Adipocyte (in vitro differentiated cells): ENCODE measurements around the gene INS.

Experiments
- DNase-seq: peaks from one replicate; pipeline ENCODE4 v3.0.0-alpha.2; 2015; ENCODE audit warnings: low read depth
- H3K27me3 ChIP-seq: replicated peaks from 2 replicates; pipeline ENCODE4 v1.7.0; 2013; ENCODE audit warnings: mild to moderate bottlenecking, low read length, moderate library complexity; ENCODE audit not compliant: control insufficient read depth, insufficient read depth
- H3K36me3 ChIP-seq: 2 replicates; pipeline ENCODE4 v1.7.0; 2013; ENCODE audit warnings: low read length, mild to moderate bottlenecking, moderate library complexity; ENCODE audit not compliant: control insufficient read depth, insufficient read depth, severe bottlenecking
- H3K4me1 ChIP-seq: 2 replicates; pipeline ENCODE4 v1.7.0; 2013; ENCODE audit warnings: mild to moderate bottlenecking, low read length, moderate library complexity; ENCODE audit not compliant: control insufficient read depth, insufficient read depth
- H3K4me3 ChIP-seq: 2 replicates; pipeline ENCODE4 v1.7.0; 2013; ENCODE audit warnings: mild to moderate bottlenecking, low read length, moderate library complexity
- H3K9ac ChIP-seq: 2 replicates; pipeline ENCODE4 v1.7.0; 2013; ENCODE audit warnings: mild to moderate bottlenecking, low read length, moderate library complexity
- H3K9me3 ChIP-seq: 2 replicates; pipeline ENCODE4 v1.7.0; 2013; ENCODE audit warnings: mild to moderate bottlenecking, low read length, moderate library complexity; ENCODE audit not compliant: control insufficient read depth

The INS gene

DNA sequence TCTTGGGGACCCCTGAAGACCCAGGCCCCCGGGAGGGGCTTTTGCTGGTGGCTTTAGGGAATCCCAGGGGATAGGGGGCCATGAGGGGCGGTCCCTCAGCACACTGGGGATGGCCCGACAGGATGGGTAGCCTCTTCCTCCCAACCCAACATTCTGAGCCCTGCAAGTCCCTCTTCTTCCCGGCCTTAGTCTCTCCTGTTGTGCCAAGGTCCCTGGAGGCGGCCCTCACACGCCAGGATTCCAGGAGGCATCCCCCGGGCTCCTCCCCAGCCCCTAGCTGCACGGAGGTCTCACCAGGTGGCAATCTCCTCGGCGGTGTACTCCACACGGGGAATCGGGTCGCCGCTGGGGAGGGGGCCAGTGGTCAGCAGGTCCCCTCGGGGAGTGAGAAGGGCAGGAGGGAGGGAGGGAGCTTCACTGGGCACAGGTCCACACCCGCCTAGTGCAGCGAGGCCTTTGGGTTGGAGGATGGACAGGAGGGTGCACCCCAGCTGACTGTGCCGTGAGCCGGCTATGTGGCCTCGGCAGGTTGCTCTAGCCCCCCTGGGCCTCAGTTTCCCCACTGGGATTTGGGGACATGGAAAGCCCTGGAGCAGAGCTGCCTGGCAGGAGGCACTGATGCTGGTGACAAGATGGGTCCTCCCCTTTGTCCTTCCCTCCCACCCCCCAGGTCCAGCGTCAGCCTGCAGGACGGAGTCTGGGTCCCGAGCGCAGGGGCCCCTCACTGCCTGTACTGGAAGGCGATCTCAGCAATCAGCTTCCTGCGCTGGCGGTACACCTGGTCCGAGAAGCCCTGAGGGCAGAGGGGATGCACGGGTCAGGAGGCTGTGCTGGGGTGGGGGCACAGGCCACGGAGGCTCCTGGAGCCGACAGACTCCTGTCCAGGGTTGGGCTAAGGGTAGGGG lies 6.4 kb upstream of the INS start:
- Histone ChIP-seq H3K4me3 (no peak overlapping the region), H3K4me1 (no peaks in the 10 kb centered on the region), H3K9me3 (no peaks in the 10 kb centered on the region), H3K27me3 (peaks cover 15% of the 10 kb centered on the region), H3K36me3 (no peaks in the 10 kb centered on the region), H3K9ac (no peak overlapping the region)
- no peak for DNase-seq

DNA sequence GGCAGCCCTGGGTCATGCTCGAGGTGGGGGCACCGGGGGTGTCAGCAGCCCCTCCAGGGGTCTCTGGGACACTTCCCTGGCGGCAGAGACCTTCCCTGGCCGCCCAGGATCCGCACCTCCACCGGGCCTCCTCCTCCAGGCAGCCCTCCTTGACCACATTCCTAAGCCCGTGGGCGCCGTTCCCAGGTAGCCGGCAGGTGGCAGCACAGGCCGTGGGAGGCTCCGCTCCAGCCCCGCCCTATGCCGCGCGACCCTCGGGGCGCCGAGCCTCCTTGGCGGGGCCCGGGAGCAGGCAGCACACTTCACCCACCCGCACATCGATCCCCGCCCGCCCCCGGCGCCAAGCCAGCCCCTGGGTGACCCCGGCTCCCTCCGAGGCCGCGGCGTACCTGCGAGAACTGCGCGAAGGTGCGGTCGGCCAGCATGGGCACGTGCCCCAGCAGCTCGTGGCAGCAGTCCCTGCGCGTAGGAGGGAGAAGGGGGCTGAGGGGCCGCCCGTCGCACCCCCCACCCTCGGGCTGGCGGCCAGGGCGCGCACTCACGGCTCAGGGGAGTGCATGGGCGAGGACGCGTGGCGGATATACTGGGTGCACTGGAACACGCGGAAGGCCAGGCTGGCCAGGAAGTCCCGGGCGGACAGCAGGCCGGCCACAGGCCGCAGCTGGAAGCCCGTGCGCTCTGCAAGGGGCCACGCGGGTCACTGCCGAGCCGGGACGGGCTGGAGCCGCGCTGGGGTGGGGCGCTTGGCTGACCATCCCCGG lies 5.3 kb upstream of the INS start:
- Histone ChIP-seq H3K36me3 (no peaks in the 10 kb centered on the region), H3K9ac (no peak overlapping the region), H3K4me3 (no peak overlapping the region), H3K27me3 (peaks cover 15% of the 10 kb centered on the region), H3K9me3 (no peaks in the 10 kb centered on the region), H3K4me1 (no peaks in the 10 kb centered on the region)
- DNase-seq, result peak; percentile 33

- Histone ChIP-seq H3K9ac (no peak overlapping the region), H3K4me3 (no peak overlapping the region), H3K4me1 (no peaks in the 10 kb centered on the region), H3K27me3 (peaks cover 12% of the 10 kb centered on the region), H3K9me3 (no peaks in the 10 kb centered on the region), H3K36me3 (no peaks in the 10 kb centered on the region)
- DNase-seq, result no peak
Measured at GRCh38 chr11:2165571-2165970, 4.6 kb upstream of the INS start.

GRCh38 chr11:2164861-2165555 lies 4.0 kb upstream of the INS start:
- H3K4me3 ChIP-seq, result no peak overlapping the region
- H3K36me3 ChIP-seq, result no peaks in the 10 kb centered on the region
- no peaks in the 10 kb centered on the region for H3K4me1 ChIP-seq
- H3K9ac ChIP-seq, result no peak overlapping the region
- H3K27me3 ChIP-seq, result peaks cover 16% of the 10 kb centered on the region
- no peaks in the 10 kb centered on the region for H3K9me3 ChIP-seq
- DNase-seq, result no peak

DNA sequence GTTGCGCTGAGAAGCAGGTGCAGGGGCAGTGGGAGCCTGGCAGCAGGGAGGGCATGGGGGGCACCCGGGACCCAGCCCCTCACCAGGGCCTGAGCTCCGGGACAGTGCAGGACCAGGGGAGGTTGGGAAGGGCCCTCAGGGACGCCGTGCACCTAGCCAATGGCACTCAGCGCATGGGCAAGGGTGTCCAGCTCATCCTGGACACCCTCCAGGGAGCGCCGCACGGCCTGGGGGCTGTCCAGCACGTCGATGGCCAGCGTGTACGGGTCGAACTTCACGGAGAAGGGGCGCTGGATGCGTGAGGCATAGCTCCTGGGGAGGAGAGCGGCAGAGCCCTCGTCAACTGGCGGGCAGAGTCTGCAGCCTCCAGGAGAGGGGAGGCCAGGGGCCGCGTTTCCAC lies 3.1 kb upstream of the INS start:
- H3K4me3 ChIP-seq, result no peak overlapping the region
- no peaks in the 10 kb centered on the region for H3K4me1 ChIP-seq

DNA sequence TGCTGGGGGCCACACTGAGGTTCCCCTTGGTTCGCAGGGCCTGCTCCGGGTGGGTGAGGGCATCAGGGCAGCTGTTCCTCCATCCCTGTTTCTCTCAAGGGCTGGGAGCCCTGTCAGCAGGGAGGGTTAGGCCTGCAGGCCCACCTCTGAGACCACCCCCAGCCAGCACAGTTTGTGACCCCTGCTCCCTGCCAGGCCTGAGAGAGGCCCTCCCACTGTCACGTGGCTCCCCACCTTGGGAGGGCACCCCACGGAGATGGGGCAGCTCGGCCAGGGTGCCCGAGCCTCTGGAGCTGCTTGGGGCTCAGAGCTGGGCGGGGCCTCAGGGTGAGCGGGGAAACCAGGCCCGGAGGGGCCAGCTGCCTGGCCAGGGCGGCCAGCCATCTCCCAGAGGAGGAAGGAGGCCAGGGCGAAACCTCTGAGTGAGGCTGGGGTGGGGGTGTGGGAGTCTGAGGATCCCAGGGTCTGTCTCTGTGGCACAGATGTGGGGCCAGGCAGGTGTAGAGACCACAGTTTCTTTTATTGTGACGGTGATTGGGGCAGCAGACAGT lies 2.5 kb upstream of the INS start:
- no peaks in the 10 kb centered on the region for H3K36me3 ChIP-seq
- no peaks in the 10 kb centered on the region for H3K9me3 ChIP-seq
- no peak overlapping the region for H3K4me3 ChIP-seq
- no peak overlapping the region for H3K9ac ChIP-seq
- no peak for DNase-seq
- H3K27me3 ChIP-seq, result peaks cover 24% of the 10 kb centered on the region
- no peaks in the 10 kb centered on the region for H3K4me1 ChIP-seq

More for the DNA sequence above, 3.1 kb upstream of the INS start:
- DNase-seq, result no peak
- Histone ChIP-seq H3K9ac (no peak overlapping the region), H3K27me3 (peaks cover 19% of the 10 kb centered on the region), H3K36me3 (no peaks in the 10 kb centered on the region), H3K9me3 (no peaks in the 10 kb centered on the region)

GRCh38 chr11:2159536-2160413 lies 1.2 kb downstream of the INS start:
- H3K9me3 ChIP-seq, result no peaks in the 10 kb centered on the region
- no peak for DNase-seq
- no peaks in the 10 kb centered on the region for H3K36me3 ChIP-seq
- no peak overlapping the region for H3K4me3 ChIP-seq
- no peaks in the 10 kb centered on the region for H3K4me1 ChIP-seq
- H3K27me3 ChIP-seq, result peaks cover 32% of the 10 kb centered on the region
- no peak overlapping the region for H3K9ac ChIP-seq

- Histone ChIP-seq H3K4me3 (no peak overlapping the region), H3K27me3 (peaks cover 36% of the 10 kb centered on the region), H3K4me1 (no peaks in the 10 kb centered on the region), H3K36me3 (no peaks in the 10 kb centered on the region), H3K9me3 (no peaks in the 10 kb centered on the region), H3K9ac (no peak overlapping the region)
- DNase-seq, result no peak
Measured at GRCh38 chr11:2158966-2159365, 2.0 kb downstream of the INS start.

GRCh38 chr11:2158296-2158737 lies 2.7 kb downstream of the INS start:
- no peak overlapping the region for H3K4me3 ChIP-seq
- H3K9me3 ChIP-seq, result no peaks in the 10 kb centered on the region
- H3K9ac ChIP-seq, result no peak overlapping the region
- no peaks in the 10 kb centered on the region for H3K36me3 ChIP-seq
- peaks cover 40% of the 10 kb centered on the region for H3K27me3 ChIP-seq
- DNase-seq, result no peak
- H3K4me1 ChIP-seq, result no peaks in the 10 kb centered on the region

GRCh38 chr11:2157294-2158040 lies 3.5 kb downstream of the INS start:
- Histone ChIP-seq H3K9ac (no peak overlapping the region), H3K9me3 (no peaks in the 10 kb centered on the region), H3K36me3 (no peaks in the 10 kb centered on the region), H3K4me3 (no peak overlapping the region), H3K27me3 (peaks cover 43% of the 10 kb centered on the region), H3K4me1 (no peaks in the 10 kb centered on the region)
- DNase-seq, result no peak
